Measurements from ENCODE around the gene SELENON.

- TF ChIP-seq YY1 (tag by site-specific recombination; IDR thresholded peaks at IDR 0.05) (no peak), CTCF (tag by site-specific recombination; IDR thresholded peaks at IDR 0.05) (no peak), ZNF785 (tag by site-specific recombination; IDR thresholded peaks at IDR 0.05) (no peak), ZNF423 (tag by site-specific recombination; IDR thresholded peaks at IDR 0.05) (no peak), ZNF76 (tag by site-specific recombination; IDR thresholded peaks at IDR 0.05; ENCODE audit: borderline replicate concordance, low read depth) (no peak), ZNF350 (tag by site-specific recombination; IDR thresholded peaks at IDR 0.05) (no peak), ZEB2 (tag by site-specific recombination; IDR thresholded peaks at IDR 0.05) (no peak), KLF16 (tag by site-specific recombination; IDR thresholded peaks at IDR 0.05) (no peak), ZNF580 (tag by site-specific recombination; IDR thresholded peaks at IDR 0.05) (no peak), ZNF274 (IDR thresholded peaks at IDR 0.05; ENCODE audit: low read length) (no peak), ZNF274 (tag by site-specific recombination; IDR thresholded peaks at IDR 0.05; ENCODE audit: borderline replicate concordance) (no peak), ZNF398 (tag by site-specific recombination; IDR thresholded peaks at IDR 0.05) (no peak)
- TF ChIP-seq, protein P1, sequence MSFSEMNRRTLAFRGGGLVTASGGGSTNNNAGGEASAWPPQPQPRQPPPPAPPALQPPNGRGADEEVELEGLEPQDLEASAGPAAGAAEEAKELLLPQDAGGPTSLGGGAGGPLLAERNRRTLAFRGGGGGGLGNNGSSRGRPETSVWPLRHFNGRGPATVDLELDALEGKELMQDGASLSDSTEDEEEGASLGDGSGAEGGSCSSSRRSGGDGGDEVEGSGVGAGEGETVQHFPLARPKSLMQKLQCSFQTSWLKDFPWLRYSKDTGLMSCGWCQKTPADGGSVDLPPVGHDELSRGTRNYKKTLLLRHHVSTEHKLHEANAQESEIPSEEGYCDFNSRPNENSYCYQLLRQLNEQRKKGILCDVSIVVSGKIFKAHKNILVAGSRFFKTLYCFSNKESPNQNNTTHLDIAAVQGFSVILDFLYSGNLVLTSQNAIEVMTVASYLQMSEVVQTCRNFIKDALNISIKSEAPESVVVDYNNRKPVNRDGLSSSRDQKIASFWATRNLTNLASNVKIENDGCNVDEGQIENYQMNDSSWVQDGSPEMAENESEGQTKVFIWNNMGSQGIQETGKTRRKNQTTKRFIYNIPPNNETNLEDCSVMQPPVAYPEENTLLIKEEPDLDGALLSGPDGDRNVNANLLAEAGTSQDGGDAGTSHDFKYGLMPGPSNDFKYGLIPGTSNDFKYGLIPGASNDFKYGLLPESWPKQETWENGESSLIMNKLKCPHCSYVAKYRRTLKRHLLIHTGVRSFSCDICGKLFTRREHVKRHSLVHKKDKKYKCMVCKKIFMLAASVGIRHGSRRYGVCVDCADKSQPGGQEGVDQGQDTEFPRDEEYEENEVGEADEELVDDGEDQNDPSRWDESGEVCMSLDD (tag by site-specific recombination; IDR thresholded peaks at IDR 0.05) = no peak
Observed at GRCh38 chr1:25858494-25858893, 58.5 kb downstream of the SELENON start.

All from HEK293 (cell line).